Body of pancreas (tissue), 4 donors: ENCODE results near the gene PLAGL2. TPM values are rescaled to one million over a fixed set of nuclear protein-coding genes. Genes with fewer than 3 reads are reported as not detected.
A peak's percentile ranks its signal among the peaks of the same experiment; 100 is the strongest.

Source experiments
- ATAC-seq: fragments of 150-250 bp; one replicate; pipeline ENCODE4 v1.9.1; 2016
- DNase-seq, 4 donors: peaks; one replicate each; pipeline ENCODE4 v3.0.0-alpha.2; 2019
- H3K27ac ChIP-seq, 4 donors: fragments of 200-600 bp; sonication (generic); 1 replicate in 3 of 4; 2 replicates in 1 of 4; pipeline versions ENCODE4 v1.5.1 to v1.6.1; 2016 to 2019; ENCODE audit warnings: mild to moderate bottlenecking in 1 of 4, mixed read lengths in 1 of 4, moderate library complexity in 1 of 4
- H3K27me3 ChIP-seq, 2 donors: fragments of 200-600 bp; sonication (generic); one replicate each; pipeline ENCODE4 v1.6.0; 2016; ENCODE audit warnings: mild to moderate bottlenecking in 1 of 2
- H3K36me3 ChIP-seq, 2 donors: fragments of 200-600 bp; sonication (generic); replicated peaks in 1 of 2; 2 replicates each; pipeline ENCODE4 v1.5.1; 2016; ENCODE audit warnings: low read depth in 2 of 2; ENCODE audit not compliant: insufficient read depth in 1 of 2
- H3K4me1 ChIP-seq: fragments of 200-600 bp; sonication (generic); one replicate; pipeline ENCODE4 v1.6.0; 2016
- H3K4me3 ChIP-seq, 2 donors: fragments of 200-600 bp; sonication (generic); 1 replicate in 1 of 2; 2 replicates in 1 of 2; pipeline ENCODE4 v1.5.1; 2016 to 2019
- H3K9me3 ChIP-seq, 3 donors: fragments of 200-600 bp; sonication (generic); 1 replicate in 2 of 3; 2 replicates in 1 of 3; pipeline ENCODE4 v1.5.1; 2016
- POLR2A ChIP-seq, 3 donors: fragments of 450-650 bp; IDR thresholded peaks; one replicate each; pipeline ENCODE4 v1.6.1; 2016; ENCODE audit warnings: antibody characterized with exemption in 3 of 3, mild to moderate bottlenecking in 2 of 3
- WGBS, 2 donors: methylation state at CpG; one replicate each; pipeline ENCODE4 v1.1.5; 2017; 5-methylcytosine and 5-hydroxymethylcytosine counted together
- intact Hi-C: fragments of 100-400 bp; cut with DNase I; formaldehyde crosslinking; loops from one replicate; pipeline ENCODE4 v1.15.1; 2023
- total RNA-seq, 2 donors: library from RNA; depleted of rRNA; stranded (reverse); fragments of >200 nt; gene quantifications; one replicate each; pipeline ENCODE4 v1.1.0, GENCODE V29; 2016
- TF ChIP-seq, protein P1 (sequence below), 7 experiments: fragments of 450-650 bp in 4 of 7; fragments of 200-600 bp in 3 of 7; sonication (generic) in 3 of 7; IDR thresholded peaks; one replicate each; pipeline ENCODE4 v1.5.1; 2016 to 2019; ENCODE audit warnings: antibody characterized with exemption in 7 of 7

Gene PLAGL2
- total RNA-seq, 2 donors from 2014 or later, result 4.6 to 5.2 TPM

DNA sequence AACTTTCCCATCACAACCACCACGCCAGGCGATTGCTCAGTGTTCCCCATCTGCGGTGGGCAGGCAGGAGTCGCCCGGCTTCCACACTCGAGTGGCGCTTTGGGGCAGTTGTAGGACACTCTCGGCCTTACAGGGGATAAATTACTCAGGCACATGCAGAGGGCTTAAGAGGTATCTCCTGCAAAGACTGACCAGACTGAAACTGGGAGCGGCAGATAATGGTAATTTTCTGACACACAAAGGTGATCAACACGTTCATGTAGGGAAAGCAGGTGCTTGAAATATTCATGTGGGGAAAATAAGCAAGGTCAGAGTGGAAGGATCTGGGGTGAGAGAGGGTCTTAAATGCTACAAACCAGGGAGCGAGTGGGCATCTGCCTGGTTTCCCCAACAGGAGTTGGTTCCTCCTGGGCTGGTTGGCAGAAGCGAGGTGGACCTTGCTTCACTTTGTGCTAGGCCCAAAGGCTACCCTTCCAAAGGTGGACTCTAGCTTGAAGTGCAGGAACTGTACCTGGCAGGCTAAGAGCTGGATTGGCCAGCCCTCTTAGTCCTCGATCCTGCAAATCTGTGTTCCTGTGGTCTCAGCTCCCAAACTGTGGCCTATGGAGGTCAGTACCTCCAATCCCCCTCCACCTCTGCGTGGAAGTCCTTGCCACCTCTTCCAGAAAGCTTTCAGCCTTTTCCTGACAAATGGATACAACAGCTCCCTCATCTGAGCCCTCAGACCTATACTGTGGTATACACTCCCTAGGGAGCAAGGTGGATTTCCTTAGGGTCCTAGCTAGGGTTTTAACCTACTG, 16.7 kb downstream of the PLAGL2 start:
- Histone ChIP-seq H3K36me3 (no peaks in the 10 kb centered on the region), H3K4me3 (no peak overlapping the region), H3K27ac (peak overlapping the region; percentile 28 to 68 (median 56)), H3K9me3 (no peaks in the 10 kb centered on the region), H3K27me3 (no peaks in the 10 kb centered on the region), H3K4me1 (peaks cover 46% of the 10 kb centered on the region)
- no peak for TF ChIP-seq POLR2A (IDR thresholded peaks at IDR 0.05)
- TF ChIP-seq, protein P1, sequence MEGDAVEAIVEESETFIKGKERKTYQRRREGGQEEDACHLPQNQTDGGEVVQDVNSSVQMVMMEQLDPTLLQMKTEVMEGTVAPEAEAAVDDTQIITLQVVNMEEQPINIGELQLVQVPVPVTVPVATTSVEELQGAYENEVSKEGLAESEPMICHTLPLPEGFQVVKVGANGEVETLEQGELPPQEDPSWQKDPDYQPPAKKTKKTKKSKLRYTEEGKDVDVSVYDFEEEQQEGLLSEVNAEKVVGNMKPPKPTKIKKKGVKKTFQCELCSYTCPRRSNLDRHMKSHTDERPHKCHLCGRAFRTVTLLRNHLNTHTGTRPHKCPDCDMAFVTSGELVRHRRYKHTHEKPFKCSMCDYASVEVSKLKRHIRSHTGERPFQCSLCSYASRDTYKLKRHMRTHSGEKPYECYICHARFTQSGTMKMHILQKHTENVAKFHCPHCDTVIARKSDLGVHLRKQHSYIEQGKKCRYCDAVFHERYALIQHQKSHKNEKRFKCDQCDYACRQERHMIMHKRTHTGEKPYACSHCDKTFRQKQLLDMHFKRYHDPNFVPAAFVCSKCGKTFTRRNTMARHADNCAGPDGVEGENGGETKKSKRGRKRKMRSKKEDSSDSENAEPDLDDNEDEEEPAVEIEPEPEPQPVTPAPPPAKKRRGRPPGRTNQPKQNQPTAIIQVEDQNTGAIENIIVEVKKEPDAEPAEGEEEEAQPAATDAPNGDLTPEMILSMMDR (IDR thresholded peaks at IDR 0.05), result no peak
- ATAC-seq (no peak), DNase-seq (no peak)
- 65 to 78% methylated on average over 13 to 14 of the region's 14 CpGs for WGBS, 2 donors
- intact Hi-C loops, result no loop called here

DNA sequence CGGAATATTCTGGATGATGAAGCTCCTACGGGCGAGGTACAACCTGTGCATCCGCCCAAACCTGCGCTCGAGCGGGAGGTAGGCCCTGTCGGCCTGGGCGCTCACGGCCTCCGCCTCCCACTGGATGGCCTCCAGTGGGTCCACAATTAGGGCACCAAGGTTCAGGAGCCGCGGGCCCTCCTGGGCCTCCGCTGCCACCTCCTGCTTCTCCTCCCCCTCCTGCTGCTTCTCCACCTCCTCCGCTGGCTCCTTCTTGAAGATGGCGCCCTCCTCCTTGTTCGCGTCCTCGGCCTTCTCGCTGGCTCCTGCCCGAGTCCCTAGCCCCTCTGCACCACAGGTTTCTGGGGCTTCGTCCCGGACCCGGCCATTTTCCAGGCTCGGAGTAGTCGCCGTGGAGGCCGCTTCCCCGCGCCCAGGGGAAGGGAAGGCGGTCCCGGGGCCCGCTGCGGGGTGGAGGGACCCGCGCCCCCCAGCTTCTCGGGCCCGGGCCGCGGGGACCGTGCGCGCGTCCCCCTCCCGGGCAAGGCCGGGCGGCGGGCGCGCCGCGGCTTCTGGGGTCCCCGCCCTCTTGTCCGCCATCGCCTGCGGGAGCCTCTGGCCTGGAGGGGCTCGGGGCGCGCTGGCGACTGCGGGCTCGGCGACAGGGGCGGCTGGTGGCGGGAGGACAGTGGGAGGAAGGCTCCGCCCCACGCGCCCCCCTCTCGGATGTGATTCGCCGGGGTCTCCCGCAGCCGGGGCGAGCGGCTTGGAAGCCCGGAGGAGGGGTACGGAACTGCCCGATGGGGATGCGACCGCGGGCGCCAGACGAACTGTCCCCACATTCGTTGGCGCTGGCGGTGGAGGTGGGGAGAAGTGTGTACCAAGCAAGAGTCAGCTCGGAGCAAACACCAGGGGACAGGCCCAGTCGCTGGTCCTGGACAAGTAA, 17.6 kb downstream of the PLAGL2 start:
- Histone ChIP-seq H3K4me3 (peak overlapping the region in 1 of 2 donors; percentile 11), H3K4me1 (peaks cover 39% of the 10 kb centered on the region), H3K27me3 (no peaks in the 10 kb centered on the region), H3K27ac (peak overlapping the region; percentile 28 to 68 (median 56)), H3K36me3 (no peaks in the 10 kb centered on the region), H3K9me3 (no peaks in the 10 kb centered on the region)
- intact Hi-C loops, result no loop called here
- ATAC-seq (peak; percentile 50), DNase-seq (peak in 3 of 4 donors; percentile 35 to 59 (median 55))
- TF ChIP-seq, protein P1 (IDR thresholded peaks at IDR 0.05), result no peak
- peak in 1 of 3 donors; percentile 9 for TF ChIP-seq POLR2A (IDR thresholded peaks at IDR 0.05)
- whole genome bisulfite sequencing, 2 donors, result 12 to 26% methylated on average over 22 to 54 of the region's 88 CpGs

DNA sequence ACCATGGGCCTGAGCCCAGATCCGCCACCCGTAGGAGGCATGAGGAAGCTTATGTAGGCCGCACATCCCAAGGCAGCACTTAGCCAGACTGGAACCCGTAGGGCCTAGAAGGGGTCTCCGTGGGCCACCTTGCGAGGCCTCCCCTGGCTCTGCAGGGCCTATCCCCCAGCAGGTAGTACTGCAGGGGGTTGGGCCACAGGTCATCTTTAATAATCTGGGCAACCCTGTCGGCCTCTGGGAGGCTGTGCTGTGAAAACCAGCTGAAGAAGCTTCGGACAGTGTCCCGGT, 18.5 kb downstream of the PLAGL2 start:
- Histone ChIP-seq H3K4me3 (no peak overlapping the region), H3K27ac (no peak overlapping the region), H3K36me3 (no peaks in the 10 kb centered on the region), H3K27me3 (no peaks in the 10 kb centered on the region), H3K9me3 (no peaks in the 10 kb centered on the region), H3K4me1 (peaks cover 39% of the 10 kb centered on the region)
- DNase-seq, result no peak
- intact Hi-C loops, result no loop called here
- no peak for ATAC-seq
- 89 to 100% methylated on average over 2 to 9 of the region's 9 CpGs for WGBS, 2 donors
- no peak for TF ChIP-seq POLR2A (IDR thresholded peaks at IDR 0.05)
- TF ChIP-seq, protein P1 (IDR thresholded peaks at IDR 0.05), result no peak

DNA sequence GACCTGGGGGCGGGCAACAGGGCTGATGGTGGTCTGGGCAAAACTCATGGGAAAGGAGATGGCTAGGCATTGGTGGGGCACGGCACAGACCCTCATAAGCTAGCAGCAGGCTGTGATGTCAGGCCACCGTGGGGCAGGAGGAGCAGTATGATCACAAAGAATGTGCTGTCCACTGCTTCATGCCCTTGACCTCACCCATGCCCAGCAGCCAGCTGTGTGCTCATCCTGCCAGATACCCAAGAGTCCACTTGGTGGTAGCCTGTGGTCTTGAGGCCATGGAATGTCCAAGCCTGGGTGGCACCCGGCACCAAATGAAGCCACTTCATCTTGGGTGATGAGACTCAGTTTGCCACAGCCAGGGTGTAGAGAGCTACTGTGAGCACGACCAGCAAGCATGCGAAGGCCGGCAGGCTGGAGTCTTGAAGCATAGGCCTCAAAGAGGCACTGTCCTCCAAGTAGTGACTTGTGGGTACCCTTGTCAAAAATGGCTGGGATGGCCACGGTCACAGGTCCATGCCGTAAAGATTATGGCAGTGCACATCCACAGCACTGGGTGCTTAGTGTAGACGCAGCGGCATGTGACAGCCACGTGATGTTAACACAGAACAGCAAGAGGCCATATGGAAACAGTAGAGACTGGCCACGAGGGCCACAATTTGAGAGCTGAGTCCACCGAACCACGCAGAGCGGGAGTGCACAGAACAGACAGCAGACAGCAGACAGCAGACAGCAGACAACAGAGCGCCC, 19.0 kb downstream of the PLAGL2 start:
- WGBS, 2 donors, result 93 to 94% methylated on average over 9 to 17 of the region's 17 CpGs
- Histone ChIP-seq H3K4me1 (peaks cover 34% of the 10 kb centered on the region), H3K9me3 (no peaks in the 10 kb centered on the region), H3K27ac (no peak overlapping the region), H3K27me3 (no peaks in the 10 kb centered on the region), H3K4me3 (no peak overlapping the region), H3K36me3 (no peaks in the 10 kb centered on the region)
- intact Hi-C loops, result no loop called here
- TF ChIP-seq POLR2A (IDR thresholded peaks at IDR 0.05), result no peak
- TF ChIP-seq, protein P1 (IDR thresholded peaks at IDR 0.05), result no peak
- ATAC-seq (no peak), DNase-seq (no peak)
